Measurements from ENCODE around the gene KCNQ5.

Gene KCNQ5

GRCh38 chr6:72940265-72940664 is 318.4 kb downstream of the KCNQ5 start:
- H3K4me1 ChIP-seq (ENCODE audit: control insufficient read depth, insufficient read depth, low read length), result peaks cover 9% of the 10 kb centered on the region
- no peaks in the 10 kb centered on the region for H3K27me3 ChIP-seq (ENCODE audit: control insufficient read depth, insufficient read depth, low read length)
- no peaks in the 10 kb centered on the region for H3K9me3 ChIP-seq (ENCODE audit: control insufficient read depth, low read length)
- no peaks in the 10 kb centered on the region for H3K36me3 ChIP-seq (ENCODE audit: control insufficient read depth, insufficient read depth, low read length)
- H3K4me3 ChIP-seq (ENCODE audit: low read length), result no peak overlapping the region
- H3K9ac ChIP-seq (ENCODE audit: low read length), result no peak overlapping the region

- Histone ChIP-seq H3K4me1 (ENCODE audit: control insufficient read depth, insufficient read depth, low read length) (peaks cover 9% of the 10 kb centered on the region), H3K9ac (ENCODE audit: low read length) (no peak overlapping the region), H3K36me3 (ENCODE audit: control insufficient read depth, insufficient read depth, low read length) (no peaks in the 10 kb centered on the region), H3K9me3 (ENCODE audit: control insufficient read depth, low read length) (no peaks in the 10 kb centered on the region), H3K4me3 (ENCODE audit: low read length) (no peak overlapping the region), H3K27me3 (ENCODE audit: control insufficient read depth, insufficient read depth, low read length) (no peaks in the 10 kb centered on the region)
Measured at GRCh38 chr6:72941263-72941662, 319.4 kb downstream of the KCNQ5 start.

- H3K27me3 ChIP-seq (ENCODE audit: control insufficient read depth, insufficient read depth, low read length), result no peaks in the 10 kb centered on the region
- no peaks in the 10 kb centered on the region for H3K36me3 ChIP-seq (ENCODE audit: control insufficient read depth, insufficient read depth, low read length)
- no peaks in the 10 kb centered on the region for H3K9me3 ChIP-seq (ENCODE audit: control insufficient read depth, low read length)
- no peak overlapping the region for H3K9ac ChIP-seq (ENCODE audit: low read length)
- H3K4me1 ChIP-seq (ENCODE audit: control insufficient read depth, insufficient read depth, low read length), result peaks cover 9% of the 10 kb centered on the region
- H3K4me3 ChIP-seq (ENCODE audit: low read length), result no peak overlapping the region
Measured at GRCh38 chr6:72941751-72942150, 319.9 kb downstream of the KCNQ5 start.

GRCh38 chr6:72943699-72944098 is 321.8 kb downstream of the KCNQ5 start:
- Histone ChIP-seq H3K27me3 (ENCODE audit: control insufficient read depth, insufficient read depth, low read length) (no peaks in the 10 kb centered on the region), H3K9me3 (ENCODE audit: control insufficient read depth, low read length) (no peaks in the 10 kb centered on the region), H3K4me3 (ENCODE audit: low read length) (no peak overlapping the region), H3K36me3 (ENCODE audit: control insufficient read depth, insufficient read depth, low read length) (no peaks in the 10 kb centered on the region), H3K4me1 (ENCODE audit: control insufficient read depth, insufficient read depth, low read length) (peaks cover 9% of the 10 kb centered on the region), H3K9ac (ENCODE audit: low read length) (no peak overlapping the region)

- Histone ChIP-seq H3K27me3 (ENCODE audit: control insufficient read depth, insufficient read depth, low read length) (no peaks in the 10 kb centered on the region), H3K9me3 (ENCODE audit: control insufficient read depth, low read length) (no peaks in the 10 kb centered on the region), H3K36me3 (ENCODE audit: control insufficient read depth, insufficient read depth, low read length) (no peaks in the 10 kb centered on the region), H3K4me3 (ENCODE audit: low read length) (no peak overlapping the region), H3K4me1 (ENCODE audit: control insufficient read depth, insufficient read depth, low read length) (peaks cover 9% of the 10 kb centered on the region), H3K9ac (ENCODE audit: low read length) (no peak overlapping the region)
Measured at GRCh38 chr6:72944660-72945059, 322.8 kb downstream of the KCNQ5 start.

GRCh38 chr6:72946774-72947173 is 324.9 kb downstream of the KCNQ5 start:
- Histone ChIP-seq H3K4me1 (ENCODE audit: control insufficient read depth, insufficient read depth, low read length) (peaks cover 7% of the 10 kb centered on the region), H3K36me3 (ENCODE audit: control insufficient read depth, insufficient read depth, low read length) (no peaks in the 10 kb centered on the region), H3K9me3 (ENCODE audit: control insufficient read depth, low read length) (no peaks in the 10 kb centered on the region), H3K4me3 (ENCODE audit: low read length) (no peak overlapping the region), H3K27me3 (ENCODE audit: control insufficient read depth, insufficient read depth, low read length) (no peaks in the 10 kb centered on the region), H3K9ac (ENCODE audit: low read length) (no peak overlapping the region)

- no peaks in the 10 kb centered on the region for H3K9me3 ChIP-seq (ENCODE audit: control insufficient read depth, low read length)
- peaks cover 5% of the 10 kb centered on the region for H3K4me1 ChIP-seq (ENCODE audit: control insufficient read depth, insufficient read depth, low read length)
- no peak overlapping the region for H3K9ac ChIP-seq (ENCODE audit: low read length)
- H3K27me3 ChIP-seq (ENCODE audit: control insufficient read depth, insufficient read depth, low read length), result no peaks in the 10 kb centered on the region
- no peaks in the 10 kb centered on the region for H3K36me3 ChIP-seq (ENCODE audit: control insufficient read depth, insufficient read depth, low read length)
- H3K4me3 ChIP-seq (ENCODE audit: low read length), result no peak overlapping the region
Measured at GRCh38 chr6:72947534-72947933, 325.7 kb downstream of the KCNQ5 start.

DNA sequence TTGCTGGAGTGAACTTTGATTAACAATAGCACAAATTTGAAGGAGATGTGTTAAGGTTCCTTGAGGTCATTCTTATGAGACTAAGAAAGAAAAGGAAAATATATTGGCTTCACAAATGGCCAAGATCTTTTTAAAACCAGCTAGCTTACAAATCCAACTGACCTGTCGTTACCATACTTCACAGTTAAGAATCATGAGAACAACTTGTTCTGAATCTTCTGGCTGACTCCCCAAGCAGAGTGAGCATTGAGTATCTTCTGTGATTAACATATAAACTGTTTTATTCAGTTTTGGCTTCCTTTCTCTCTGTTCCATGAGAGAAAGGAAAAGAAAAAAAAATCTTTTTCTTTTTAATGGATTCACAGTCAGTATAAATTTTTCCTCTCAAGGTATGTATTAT is 326.3 kb downstream of the KCNQ5 start:
- Histone ChIP-seq H3K9ac (ENCODE audit: low read length) (no peak overlapping the region), H3K27me3 (ENCODE audit: control insufficient read depth, insufficient read depth, low read length) (no peaks in the 10 kb centered on the region), H3K9me3 (ENCODE audit: control insufficient read depth, low read length) (no peaks in the 10 kb centered on the region), H3K4me3 (ENCODE audit: low read length) (no peak overlapping the region), H3K36me3 (ENCODE audit: control insufficient read depth, insufficient read depth, low read length) (no peaks in the 10 kb centered on the region), H3K4me1 (ENCODE audit: control insufficient read depth, insufficient read depth, low read length) (peaks cover 5% of the 10 kb centered on the region)

DNA sequence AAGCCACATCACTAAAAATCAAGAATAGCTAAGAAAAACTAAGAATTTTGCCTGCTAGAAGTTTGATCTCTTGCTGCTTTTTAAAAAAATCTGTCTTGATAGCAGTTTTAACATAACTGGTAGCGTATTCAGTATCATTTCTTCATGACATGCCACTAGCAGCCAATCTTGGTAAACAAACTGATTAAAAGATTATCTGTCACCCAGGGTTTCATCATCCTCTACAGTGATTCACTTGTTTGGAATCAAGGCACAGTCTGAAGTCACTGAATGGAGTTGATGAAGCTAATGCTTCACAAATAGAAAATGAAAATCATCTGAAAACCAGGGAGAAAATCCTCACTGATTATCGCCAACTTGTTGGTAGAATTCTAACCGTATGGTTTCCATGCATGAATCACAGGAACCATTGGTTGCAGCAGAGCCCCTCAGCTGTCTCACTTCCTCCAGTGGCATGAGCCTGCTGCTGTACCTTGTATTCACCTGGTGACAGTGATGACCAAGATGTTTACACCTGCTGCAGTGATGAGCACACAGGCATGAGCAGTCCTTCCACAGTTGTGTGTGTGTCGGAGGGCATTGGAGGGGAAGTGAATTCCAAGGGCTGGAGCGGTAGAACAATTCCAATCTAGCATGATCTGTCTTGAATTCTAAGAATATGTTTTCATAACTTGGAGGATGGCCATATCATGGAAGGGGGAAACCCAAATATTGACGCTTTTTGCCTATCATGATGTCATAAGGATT is 328.4 kb downstream of the KCNQ5 start:
- H3K27me3 ChIP-seq (ENCODE audit: control insufficient read depth, insufficient read depth, low read length), result no peaks in the 10 kb centered on the region
- no peak overlapping the region for H3K9ac ChIP-seq (ENCODE audit: low read length)
- H3K9me3 ChIP-seq (ENCODE audit: control insufficient read depth, low read length), result no peaks in the 10 kb centered on the region
- no peak overlapping the region for H3K4me3 ChIP-seq (ENCODE audit: low read length)
- H3K4me1 ChIP-seq (ENCODE audit: control insufficient read depth, insufficient read depth, low read length), result peaks cover 19% of the 10 kb centered on the region
- no peaks in the 10 kb centered on the region for H3K36me3 ChIP-seq (ENCODE audit: control insufficient read depth, insufficient read depth, low read length)

DNA sequence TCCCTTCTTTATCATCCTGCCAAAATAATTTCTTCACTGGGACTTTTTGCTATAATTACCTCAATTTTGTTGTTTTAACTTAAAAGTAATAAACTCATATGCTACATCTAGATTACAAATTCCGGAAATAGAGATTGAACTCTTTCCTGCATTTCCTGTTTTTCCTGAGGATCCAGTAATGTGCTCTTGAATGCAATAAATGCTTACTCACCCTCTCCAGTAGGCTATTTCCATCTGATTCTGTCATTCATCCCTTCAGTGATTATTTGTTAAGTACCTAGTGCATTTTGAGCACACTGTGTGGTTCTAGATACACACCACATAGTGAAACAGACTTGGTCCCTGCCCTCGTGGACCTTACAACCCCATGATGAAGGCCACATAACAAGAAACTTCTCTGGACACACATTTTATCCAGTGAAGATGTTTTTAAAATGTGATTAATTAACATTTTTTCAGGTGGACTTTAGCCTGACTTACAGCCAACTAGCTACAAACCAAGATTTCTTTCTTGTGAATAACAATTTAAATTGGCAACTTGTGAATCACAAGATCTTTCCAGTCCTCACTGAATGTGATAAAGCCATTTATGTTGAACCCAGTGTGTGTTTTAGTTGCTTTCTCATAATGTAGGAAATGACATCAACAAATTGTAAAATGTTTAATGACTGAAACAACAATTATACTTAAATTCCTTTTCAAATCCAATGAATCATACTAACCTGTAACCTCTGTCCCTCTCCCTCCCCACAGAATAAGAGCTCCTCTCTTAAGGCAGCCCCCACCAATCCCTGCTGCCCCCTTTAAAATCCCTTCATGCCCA is 331.2 kb downstream of the KCNQ5 start:
- Histone ChIP-seq H3K9me3 (ENCODE audit: control insufficient read depth, low read length) (no peaks in the 10 kb centered on the region), H3K9ac (ENCODE audit: low read length) (no peak overlapping the region), H3K4me1 (ENCODE audit: control insufficient read depth, insufficient read depth, low read length) (peaks cover 19% of the 10 kb centered on the region), H3K4me3 (ENCODE audit: low read length) (no peak overlapping the region), H3K27me3 (ENCODE audit: control insufficient read depth, insufficient read depth, low read length) (no peaks in the 10 kb centered on the region), H3K36me3 (ENCODE audit: control insufficient read depth, insufficient read depth, low read length) (no peaks in the 10 kb centered on the region)

DNA sequence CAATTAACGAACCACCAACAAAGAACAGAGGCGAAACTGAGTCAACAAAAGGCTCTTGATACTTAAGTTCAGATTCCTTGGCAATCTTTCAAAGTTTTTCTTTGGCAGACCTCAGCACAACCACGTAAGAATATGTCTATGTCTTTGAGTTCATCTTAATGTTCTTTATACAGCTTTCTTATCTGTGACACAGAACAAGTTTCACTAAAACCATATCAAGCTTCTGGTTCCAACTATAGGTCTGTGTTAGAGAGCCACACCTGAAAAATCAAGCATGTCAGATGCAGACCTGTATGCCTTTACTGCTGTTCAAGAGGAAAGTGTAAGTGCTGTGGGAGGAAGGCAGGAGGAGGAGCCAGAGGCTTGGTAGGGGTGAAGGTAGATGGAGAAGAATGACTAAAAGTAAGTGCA is 332.1 kb downstream of the KCNQ5 start:
- H3K4me1 ChIP-seq (ENCODE audit: control insufficient read depth, insufficient read depth, low read length), result peaks cover 19% of the 10 kb centered on the region
- no peaks in the 10 kb centered on the region for H3K36me3 ChIP-seq (ENCODE audit: control insufficient read depth, insufficient read depth, low read length)
- no peaks in the 10 kb centered on the region for H3K9me3 ChIP-seq (ENCODE audit: control insufficient read depth, low read length)
- H3K4me3 ChIP-seq (ENCODE audit: low read length), result no peak overlapping the region
- no peak overlapping the region for H3K9ac ChIP-seq (ENCODE audit: low read length)
- H3K27me3 ChIP-seq (ENCODE audit: control insufficient read depth, insufficient read depth, low read length), result no peaks in the 10 kb centered on the region

DNA sequence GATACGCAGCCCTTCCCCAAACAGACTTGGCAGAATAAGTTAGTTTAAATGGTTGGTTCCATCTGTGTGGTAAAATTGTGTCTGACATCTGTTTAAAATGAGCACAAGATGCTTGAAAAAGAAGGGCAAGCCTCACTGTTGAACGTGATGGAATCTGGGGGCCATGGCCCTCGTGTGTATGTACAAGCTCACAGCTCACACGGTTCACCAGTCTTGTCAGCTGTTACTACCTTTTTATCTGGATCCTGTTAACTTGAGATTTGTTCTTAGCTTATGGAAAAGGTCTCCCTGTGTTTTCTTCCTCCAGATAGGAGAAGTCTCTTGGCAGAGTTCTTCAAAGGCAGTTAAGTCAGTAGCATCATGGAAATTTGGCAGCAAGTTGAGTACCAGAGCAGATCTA is 332.9 kb downstream of the KCNQ5 start:
- no peak overlapping the region for H3K4me3 ChIP-seq (ENCODE audit: low read length)

More for the DNA sequence above, 332.9 kb downstream of the KCNQ5 start:
- Histone ChIP-seq H3K27me3 (ENCODE audit: control insufficient read depth, insufficient read depth, low read length) (no peaks in the 10 kb centered on the region), H3K9ac (ENCODE audit: low read length) (no peak overlapping the region), H3K36me3 (ENCODE audit: control insufficient read depth, insufficient read depth, low read length) (no peaks in the 10 kb centered on the region), H3K4me1 (ENCODE audit: control insufficient read depth, insufficient read depth, low read length) (peaks cover 19% of the 10 kb centered on the region), H3K9me3 (ENCODE audit: control insufficient read depth, low read length) (no peaks in the 10 kb centered on the region)
